Measurements from ENCODE around the gene DNAJC28. TPM values are rescaled to one million over a fixed set of nuclear protein-coding genes. Genes with fewer than 3 reads are reported as not detected.
"Not testable (repeated sequence)": the region's sequence is repeated elsewhere in the genome, so short reads cannot be mapped to it uniquely, and the experiment has no call there.

The DNAJC28 gene
- total and polyA plus RNA-seq, 4 donors, result 0.56 to 3.0 (median 2.0) TPM

DNA sequence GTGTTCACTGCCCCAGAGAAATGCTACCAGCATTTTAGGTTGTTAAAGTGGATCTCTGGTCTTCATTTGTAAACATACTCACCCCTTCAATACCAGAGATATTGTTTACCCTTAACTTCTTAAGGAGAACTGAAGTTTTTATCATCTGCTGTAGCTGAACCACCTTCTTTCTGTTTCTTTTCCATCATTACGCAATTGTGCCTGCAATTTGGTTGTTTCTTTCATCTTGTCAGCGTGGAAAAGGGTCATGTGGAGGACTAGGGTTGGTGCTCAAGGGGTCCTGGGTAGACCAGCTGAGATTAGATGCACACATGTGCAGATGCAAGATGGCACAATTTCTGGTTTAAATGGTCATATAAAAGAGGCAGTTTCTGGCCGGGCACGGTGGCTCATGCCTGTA lies 27.4 kb upstream of the DNAJC28 start:
- Histone ChIP-seq H3K9me3 (ENCODE audit: control insufficient read depth, low read length) (no peaks in the 10 kb centered on the region), H3K27me3 (ENCODE audit: control insufficient read depth in 1 of 2, insufficient read depth in 2 of 2, low read length in 1 of 2) (no peaks in the 10 kb centered on the region), H3K36me3 (ENCODE audit: control insufficient read depth in 1 of 2, insufficient read depth in 2 of 2, low read length in 1 of 2) (peaks cover 0 to 7% of the 10 kb centered on the region in 2 donors), H3K4me3 (ENCODE audit: low read length in 2 of 2) (no peak overlapping the region), H3K27ac (ENCODE audit: low read depth in 1 of 2, low read length in 2 of 2) (no peak overlapping the region), H3K4me1 (ENCODE audit: control insufficient read depth in 1 of 2, insufficient read depth in 2 of 2, low read length in 2 of 2) (no peaks in the 10 kb centered on the region)
- DNase-seq (no peak), ATAC-seq (ENCODE audit: low FRiP score) (no peak)
- intact Hi-C loops (cut with DNase I), result no loop called here
- WGBS, 2 donors, result 95 to 96% methylated on average over 4 of the region's 4 CpGs

DNA sequence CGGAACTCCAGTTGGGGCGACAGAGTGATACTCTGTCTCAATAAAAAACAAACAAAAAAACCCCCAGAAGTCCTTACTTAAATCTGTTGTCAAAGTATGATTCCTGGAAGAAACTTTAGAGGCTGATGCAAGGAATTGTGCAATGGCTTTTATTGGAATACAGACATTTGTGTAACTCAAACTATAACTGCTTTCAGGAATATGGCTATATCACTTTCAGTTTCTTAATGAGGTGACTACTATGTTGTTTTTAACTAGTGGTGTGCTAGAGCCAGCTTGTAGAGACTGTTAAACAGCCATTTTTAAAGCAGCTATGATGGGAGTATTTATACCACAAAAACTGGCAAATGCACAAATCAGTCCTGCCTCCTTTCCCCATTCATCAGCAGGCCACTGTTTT lies 22.7 kb upstream of the DNAJC28 start:
- DNase-seq, result no peak
- H3K9me3 ChIP-seq (ENCODE audit: control insufficient read depth, low read length), result no peaks in the 10 kb centered on the region
- H3K4me3 ChIP-seq (ENCODE audit: low read length in 2 of 2), result no peak overlapping the region
- 89 to 96% methylated on average over 2 of the region's 2 CpGs for WGBS, 2 donors
- peaks cover 0 to 14% of the 10 kb centered on the region in 2 donors for H3K36me3 ChIP-seq (ENCODE audit: control insufficient read depth in 1 of 2, insufficient read depth in 2 of 2, low read length in 1 of 2)
- no peaks in the 10 kb centered on the region for H3K4me1 ChIP-seq (ENCODE audit: control insufficient read depth in 1 of 2, insufficient read depth in 2 of 2, low read length in 2 of 2)
- intact Hi-C loops (cut with DNase I), result no loop called here
- ATAC-seq (ENCODE audit: low FRiP score), result no peak
- no peak overlapping the region for H3K27ac ChIP-seq (ENCODE audit: low read depth in 1 of 2, low read length in 2 of 2)
- H3K27me3 ChIP-seq (ENCODE audit: control insufficient read depth in 1 of 2, insufficient read depth in 2 of 2, low read length in 1 of 2), result no peaks in the 10 kb centered on the region

DNA sequence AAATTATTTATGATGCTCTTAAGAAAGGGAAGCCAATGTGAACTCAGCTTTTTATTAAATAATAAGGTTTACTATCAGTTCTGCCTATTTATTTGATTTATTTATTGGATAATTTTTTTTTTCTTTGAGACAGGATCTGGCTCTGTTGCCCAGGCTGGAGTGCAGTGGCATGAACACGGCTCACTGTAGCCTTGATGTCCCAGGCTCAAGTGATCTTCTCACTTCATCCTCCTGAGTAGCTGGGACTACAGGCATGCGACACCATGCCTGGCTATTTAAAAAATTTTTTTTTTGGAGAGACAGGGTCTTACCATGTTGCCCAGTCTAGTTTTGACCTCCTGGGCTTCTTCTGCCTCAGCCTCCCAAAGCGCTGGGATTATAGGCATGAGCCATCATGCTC lies 21.0 kb upstream of the DNAJC28 start:
- 94 to 97% methylated on average over 3 of the region's 3 CpGs for WGBS, 2 donors
- peaks cover 0 to 15% of the 10 kb centered on the region in 2 donors for H3K36me3 ChIP-seq (ENCODE audit: control insufficient read depth in 1 of 2, insufficient read depth in 2 of 2, low read length in 1 of 2)
- ATAC-seq (ENCODE audit: low FRiP score) (no peak), DNase-seq (no peak)
- H3K4me1 ChIP-seq (ENCODE audit: control insufficient read depth in 1 of 2, insufficient read depth in 2 of 2, low read length in 2 of 2), result no peaks in the 10 kb centered on the region
- no peak overlapping the region for H3K27ac ChIP-seq (ENCODE audit: low read depth in 1 of 2, low read length in 2 of 2)
- intact Hi-C loops (cut with DNase I), result no loop called here
- no peaks in the 10 kb centered on the region for H3K27me3 ChIP-seq (ENCODE audit: control insufficient read depth in 1 of 2, insufficient read depth in 2 of 2, low read length in 1 of 2)
- H3K4me3 ChIP-seq (ENCODE audit: low read length in 2 of 2), result no peak overlapping the region
- no peaks in the 10 kb centered on the region for H3K9me3 ChIP-seq (ENCODE audit: control insufficient read depth, low read length)

DNA sequence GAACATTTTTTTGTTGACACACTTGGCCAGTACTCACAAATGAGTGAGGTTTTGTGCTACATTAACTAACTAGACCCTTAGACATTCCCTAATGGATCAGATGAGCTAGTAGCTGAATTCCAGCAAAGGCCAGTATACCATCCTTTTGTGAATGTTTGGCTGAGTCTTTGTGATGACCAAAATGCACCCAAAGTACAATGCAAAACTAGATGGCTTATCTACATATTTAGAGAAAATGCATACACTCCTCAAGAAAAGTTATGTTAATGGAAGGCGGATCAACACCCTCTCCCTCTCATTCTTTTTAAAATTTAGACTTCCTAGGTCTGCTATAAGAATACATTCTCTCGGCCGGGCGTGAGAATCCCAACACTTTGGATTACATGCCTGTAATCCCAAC lies 20.1 kb upstream of the DNAJC28 start:
- 96 to 99% methylated on average over 4 of the region's 4 CpGs for WGBS, 2 donors

DNA sequence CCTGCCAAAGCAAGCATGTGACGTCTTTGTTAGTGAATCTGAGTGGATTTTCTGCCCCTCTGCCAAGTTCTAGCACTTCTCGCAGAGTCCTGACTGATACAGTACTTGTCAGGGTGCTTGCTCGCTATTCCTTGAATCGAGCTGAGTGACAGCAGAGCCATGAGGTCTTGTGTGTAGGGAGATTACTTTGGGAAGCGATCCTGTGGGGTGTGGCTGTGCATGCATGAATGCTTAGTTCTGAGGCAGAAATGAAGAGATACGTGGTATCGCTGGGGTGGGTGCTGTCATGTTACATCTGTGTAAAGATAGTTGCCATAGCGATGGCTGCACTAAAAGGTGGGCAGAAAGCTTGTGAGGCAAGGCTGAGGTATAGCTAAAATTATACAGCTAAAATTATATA lies 19.3 kb upstream of the DNAJC28 start:
- 91% methylated on average over 8 of the region's 8 CpGs for WGBS, 2 donors

More for the DNA sequence above, 20.1 kb upstream of the DNAJC28 start:
- Histone ChIP-seq H3K36me3 (ENCODE audit: control insufficient read depth in 1 of 2, insufficient read depth in 2 of 2, low read length in 1 of 2) (peaks cover 0 to 13% of the 10 kb centered on the region in 2 donors), H3K27ac (ENCODE audit: low read depth in 1 of 2, low read length in 2 of 2) (no peak overlapping the region), H3K9me3 (ENCODE audit: control insufficient read depth, low read length) (no peaks in the 10 kb centered on the region), H3K4me1 (ENCODE audit: control insufficient read depth in 1 of 2, insufficient read depth in 2 of 2, low read length in 2 of 2) (no peaks in the 10 kb centered on the region), H3K4me3 (ENCODE audit: low read length in 2 of 2) (no peak overlapping the region), H3K27me3 (ENCODE audit: control insufficient read depth in 1 of 2, insufficient read depth in 2 of 2, low read length in 1 of 2) (no peaks in the 10 kb centered on the region)
- ATAC-seq (ENCODE audit: low FRiP score) (no peak), DNase-seq (no peak)
- intact Hi-C loops (cut with DNase I), result no loop called here

DNA sequence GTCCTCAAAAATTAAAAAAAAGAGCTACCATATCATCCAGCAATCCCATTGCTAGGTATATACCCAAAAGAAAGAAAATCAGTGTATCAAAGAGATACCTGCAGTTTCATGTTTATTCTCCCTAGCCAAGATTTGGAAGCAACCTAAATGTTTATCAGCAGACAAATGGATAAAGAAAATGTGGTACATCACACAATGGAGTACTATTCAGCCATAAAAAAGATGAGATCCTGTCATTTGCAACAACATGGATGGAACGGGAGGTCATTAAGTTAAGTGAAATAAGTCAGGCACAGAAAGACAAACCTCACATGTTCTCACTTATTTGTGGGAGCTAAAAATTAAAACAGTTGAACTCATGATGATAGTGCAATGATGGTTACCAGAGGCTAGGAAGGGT lies 15.5 kb upstream of the DNAJC28 start:
- 95 to 100% methylated on average over 1 of the region's 1 CpG for WGBS, 2 donors
- H3K27ac ChIP-seq (ENCODE audit: low read depth in 1 of 2, low read length in 2 of 2); ATAC-seq (ENCODE audit: low FRiP score); intact Hi-C loops (cut with DNase I); H3K9me3 ChIP-seq (ENCODE audit: control insufficient read depth, low read length); H3K4me1 ChIP-seq (ENCODE audit: control insufficient read depth in 1 of 2, insufficient read depth in 2 of 2, low read length in 2 of 2); H3K27me3 ChIP-seq (ENCODE audit: control insufficient read depth in 1 of 2, insufficient read depth in 2 of 2, low read length in 1 of 2); H3K4me3 ChIP-seq (ENCODE audit: low read length in 2 of 2); DNase-seq: not testable (repeated sequence)
- peaks cover 0 to 11% of the 10 kb centered on the region in 2 donors for H3K36me3 ChIP-seq (ENCODE audit: control insufficient read depth in 1 of 2, insufficient read depth in 2 of 2, low read length in 1 of 2)

More for the DNA sequence above, 19.3 kb upstream of the DNAJC28 start:
- DNase-seq (no peak), ATAC-seq (ENCODE audit: low FRiP score) (no peak)
- no peak overlapping the region for H3K27ac ChIP-seq (ENCODE audit: low read depth in 1 of 2, low read length in 2 of 2)
- no peaks in the 10 kb centered on the region for H3K4me1 ChIP-seq (ENCODE audit: control insufficient read depth in 1 of 2, insufficient read depth in 2 of 2, low read length in 2 of 2)
- no peak overlapping the region for H3K4me3 ChIP-seq (ENCODE audit: low read length in 2 of 2)
- H3K9me3 ChIP-seq (ENCODE audit: control insufficient read depth, low read length), result no peaks in the 10 kb centered on the region
- H3K36me3 ChIP-seq (ENCODE audit: control insufficient read depth in 1 of 2, insufficient read depth in 2 of 2, low read length in 1 of 2), result peaks cover 0 to 13% of the 10 kb centered on the region in 2 donors
- intact Hi-C loops (cut with DNase I), result no loop called here
- no peaks in the 10 kb centered on the region for H3K27me3 ChIP-seq (ENCODE audit: control insufficient read depth in 1 of 2, insufficient read depth in 2 of 2, low read length in 1 of 2)

DNA sequence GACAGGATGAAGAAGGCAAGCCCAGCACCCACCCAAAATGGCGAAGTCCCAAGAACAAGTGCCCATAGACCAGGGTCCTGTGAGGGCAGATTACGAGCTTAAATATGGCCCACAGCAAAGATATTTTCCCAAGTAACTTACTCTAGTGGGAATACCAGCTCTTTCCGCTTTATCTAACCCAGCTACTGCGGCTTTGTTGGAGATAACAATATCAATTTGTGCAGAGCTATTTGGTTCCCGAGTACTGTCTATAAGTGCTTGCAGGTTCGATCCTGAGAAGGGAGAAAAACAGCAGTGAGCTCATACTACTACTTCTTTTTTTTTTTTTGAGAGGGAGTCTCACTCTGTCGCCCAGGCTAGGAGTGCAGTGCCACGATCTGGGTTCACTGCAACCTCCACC lies 14.3 kb upstream of the DNAJC28 start:
- 94 to 95% methylated on average over 8 of the region's 8 CpGs for WGBS, 2 donors
- DNase-seq, result no peak
- Histone ChIP-seq H3K4me1 (ENCODE audit: control insufficient read depth in 1 of 2, insufficient read depth in 2 of 2, low read length in 2 of 2) (no peaks in the 10 kb centered on the region), H3K27me3 (ENCODE audit: control insufficient read depth in 1 of 2, insufficient read depth in 2 of 2, low read length in 1 of 2) (no peaks in the 10 kb centered on the region), H3K36me3 (ENCODE audit: control insufficient read depth in 1 of 2, insufficient read depth in 2 of 2, low read length in 1 of 2) (peaks cover 0 to 8% of the 10 kb centered on the region in 2 donors), H3K27ac (ENCODE audit: low read depth in 1 of 2, low read length in 2 of 2) (no peak overlapping the region), H3K9me3 (ENCODE audit: control insufficient read depth, low read length) (no peaks in the 10 kb centered on the region), H3K4me3 (ENCODE audit: low read length in 2 of 2) (no peak overlapping the region)
- ATAC-seq (ENCODE audit: low FRiP score), result no peak
- intact Hi-C loops (cut with DNase I), result no loop called here

DNA sequence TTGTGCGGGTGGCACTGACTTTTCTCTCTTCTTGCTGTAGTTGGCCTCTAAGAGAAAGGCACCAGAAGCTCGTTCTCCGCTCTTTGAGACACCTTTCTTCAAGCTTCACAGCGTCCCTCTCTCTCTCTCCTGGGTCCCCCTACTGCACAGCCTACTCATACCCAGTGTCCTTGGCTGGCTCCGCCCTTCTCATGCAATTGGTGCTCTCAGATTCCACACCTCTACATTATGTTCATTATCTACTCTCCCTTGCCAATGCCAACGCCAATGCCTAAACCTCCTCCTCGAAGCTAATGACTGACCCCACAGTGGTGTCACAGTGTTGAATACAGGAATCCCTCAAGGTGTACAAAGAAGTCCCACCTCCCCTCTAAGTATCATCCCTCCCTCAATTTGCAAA lies 4.8 kb upstream of the DNAJC28 start:
- Histone ChIP-seq H3K9me3 (ENCODE audit: control insufficient read depth, low read length) (no peaks in the 10 kb centered on the region), H3K27me3 (ENCODE audit: control insufficient read depth in 1 of 2, insufficient read depth in 2 of 2, low read length in 1 of 2) (no peaks in the 10 kb centered on the region), H3K27ac (ENCODE audit: low read depth in 1 of 2, low read length in 2 of 2) (no peak overlapping the region), H3K4me1 (ENCODE audit: control insufficient read depth in 1 of 2, insufficient read depth in 2 of 2, low read length in 2 of 2) (no peaks in the 10 kb centered on the region), H3K36me3 (ENCODE audit: control insufficient read depth in 1 of 2, insufficient read depth in 2 of 2, low read length in 1 of 2) (no peaks in the 10 kb centered on the region), H3K4me3 (ENCODE audit: low read length in 2 of 2) (no peak overlapping the region)
- intact Hi-C loops (cut with DNase I), result no loop called here
- WGBS, 2 donors, result 55 to 61% methylated on average over 7 of the region's 7 CpGs
- no peak for ATAC-seq (ENCODE audit: low FRiP score)
- no peak for DNase-seq

DNA sequence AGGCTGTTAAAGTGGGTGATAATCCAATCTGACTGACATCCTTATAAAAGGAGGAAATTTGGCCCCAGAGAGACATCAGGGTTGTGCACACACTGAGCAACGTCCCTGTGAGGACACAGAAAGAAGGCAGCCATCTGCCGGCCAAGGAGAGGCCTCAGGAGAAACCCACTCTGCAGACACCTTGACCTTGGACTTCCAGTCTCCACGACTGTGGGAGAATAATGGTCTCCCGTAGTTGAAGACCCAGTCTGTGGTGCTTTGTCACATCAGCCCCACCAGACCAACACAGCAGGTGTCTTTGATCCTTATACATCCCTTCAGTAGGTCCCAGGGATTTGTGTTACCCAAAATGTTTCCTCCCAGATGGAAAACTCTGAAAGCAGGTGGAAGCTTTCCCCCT lies 4.2 kb upstream of the DNAJC28 start:
- no peaks in the 10 kb centered on the region for H3K36me3 ChIP-seq (ENCODE audit: control insufficient read depth in 1 of 2, insufficient read depth in 2 of 2, low read length in 1 of 2)
- WGBS, 2 donors, result 49 to 60% methylated on average over 4 of the region's 4 CpGs
- no peaks in the 10 kb centered on the region for H3K27me3 ChIP-seq (ENCODE audit: control insufficient read depth in 1 of 2, insufficient read depth in 2 of 2, low read length in 1 of 2)
- no peaks in the 10 kb centered on the region for H3K9me3 ChIP-seq (ENCODE audit: control insufficient read depth, low read length)
- ATAC-seq (ENCODE audit: low FRiP score), result no peak
- no peak overlapping the region for H3K27ac ChIP-seq (ENCODE audit: low read depth in 1 of 2, low read length in 2 of 2)
- no peak for DNase-seq
- H3K4me1 ChIP-seq (ENCODE audit: control insufficient read depth in 1 of 2, insufficient read depth in 2 of 2, low read length in 2 of 2), result no peaks in the 10 kb centered on the region
- intact Hi-C loops (cut with DNase I), result no loop called here
- H3K4me3 ChIP-seq (ENCODE audit: low read length in 2 of 2), result no peak overlapping the region

All from aorta (tissue), 5 donors.